Epithelial cell of esophagus (primary cell): ENCODE results near the gene PCDHB1.

Experiments used
- DNase-seq: peaks from one replicate; pipeline ENCODE4 v3.0.0; 2010; ENCODE audit warnings: low read depth
- H3K4me3 ChIP-seq: 2 replicates; pipeline ENCODE4 v1.5.1; 2011; ENCODE audit warnings: mild to moderate bottlenecking, low read length, control low read depth
- CTCF ChIP-seq: IDR thresholded peaks from 2 replicates; pipeline ENCODE4 v1.5.1; 2011; ENCODE audit warnings: low read depth, mild to moderate bottlenecking, low read length, control low read depth, inconsistent platforms; ENCODE audit not compliant: insufficient read depth; ENCODE audit errors: missing control alignments

Gene PCDHB1

GRCh38 chr5:141032626-141033025 lies 18.5 kb upstream of the PCDHB1 start:
- no peak for TF ChIP-seq CTCF
- no peak for DNase-seq
- no peak overlapping the region for H3K4me3 ChIP-seq

GRCh38 chr5:141039061-141039460 lies 12.1 kb upstream of the PCDHB1 start:
- TF ChIP-seq CTCF: no peak
- no peak overlapping the region for H3K4me3 ChIP-seq
- no peak for DNase-seq

- no peak for DNase-seq
- no peak overlapping the region for H3K4me3 ChIP-seq
- TF ChIP-seq CTCF: no peak
Measured at GRCh38 chr5:141039517-141039916, 11.7 kb upstream of the PCDHB1 start.

- TF ChIP-seq CTCF: peak; percentile 51
- peak; percentile 57 for DNase-seq
- peak overlapping the region; percentile 23 for H3K4me3 ChIP-seq
Measured at GRCh38 chr5:141040093-141040770, 10.9 kb upstream of the PCDHB1 start.

- peak; percentile 83 for DNase-seq
- peak; percentile 54 for TF ChIP-seq CTCF
- peak overlapping the region; percentile 23 for H3K4me3 ChIP-seq
Measured at GRCh38 chr5:141040771-141041426, 10.3 kb upstream of the PCDHB1 start.

GRCh38 chr5:141041427-141041785 lies 9.8 kb upstream of the PCDHB1 start:
- DNase-seq: no peak
- H3K4me3 ChIP-seq: no peak overlapping the region
- TF ChIP-seq CTCF: no peak

GRCh38 chr5:141042555-141042954 lies 8.6 kb upstream of the PCDHB1 start:
- TF ChIP-seq CTCF: no peak
- DNase-seq: no peak
- H3K4me3 ChIP-seq: no peak overlapping the region
